HG03432 (cell line): ENCODE data around the gene ABCA7.

Source experiments
- ATAC-seq: cut with Tn5 transposase; IDR thresholded peaks from one replicate; pipeline ENCODE4 v1.9.1; 2021; ENCODE audit warnings: mild to moderate bottlenecking, moderate library complexity; ENCODE audit not compliant: unreplicated experiment

Gene ABCA7

GRCh38 chr19:1004204-1004802 lies 35.6 kb upstream of the ABCA7 start:
- ATAC-seq = no peak

- no peak for ATAC-seq
Measured at GRCh38 chr19:1004803-1005664, 34.9 kb upstream of the ABCA7 start.

GRCh38 chr19:1006711-1007398 lies 33.1 kb upstream of the ABCA7 start:
- ATAC-seq = no peak

- ATAC-seq = no peak
Measured at GRCh38 chr19:1007399-1008251, 32.3 kb upstream of the ABCA7 start.

- no peak for ATAC-seq
Measured at GRCh38 chr19:1008268-1009040, 31.5 kb upstream of the ABCA7 start.

- ATAC-seq = no peak
Measured at GRCh38 chr19:1009041-1009980, 30.6 kb upstream of the ABCA7 start.

- ATAC-seq = no peak
Measured at GRCh38 chr19:1009981-1010538, 29.8 kb upstream of the ABCA7 start.

- no peak for ATAC-seq
Measured at GRCh38 chr19:1010586-1011510, 29.1 kb upstream of the ABCA7 start.

- no peak for ATAC-seq
Measured at GRCh38 chr19:1011831-1012333, 28.0 kb upstream of the ABCA7 start.

- ATAC-seq = no peak
Measured at GRCh38 chr19:1012334-1012733, 27.6 kb upstream of the ABCA7 start.

GRCh38 chr19:1013218-1013617 lies 26.7 kb upstream of the ABCA7 start:
- ATAC-seq = no peak

- ATAC-seq = no peak
Measured at GRCh38 chr19:1014161-1015060, 25.5 kb upstream of the ABCA7 start.

GRCh38 chr19:1015061-1015781 lies 24.7 kb upstream of the ABCA7 start:
- ATAC-seq = no peak

GRCh38 chr19:1015782-1016646 lies 23.9 kb upstream of the ABCA7 start:
- no peak for ATAC-seq

- no peak for ATAC-seq
Measured at GRCh38 chr19:1016647-1017114, 23.2 kb upstream of the ABCA7 start.
